CD4-positive, alpha-beta T cell treated with Interleukin-10 for 1 hour (primary cell): Measurements from ENCODE around the gene TAS2R46.
"Not testable (repeated sequence)": the region's sequence is repeated elsewhere in the genome, so short reads cannot be mapped to it uniquely, and the experiment has no call there.

ENCODE experiments used
- DNase-seq: peaks from one replicate; pipeline ENCODE4 v3.0.0-alpha.2; 2020

TAS2R46 gene

GRCh38 chr12:11033959-11034358 lies 28.1 kb downstream of the TAS2R46 start:
- DNase-seq = not testable (repeated sequence)

- DNase-seq = no peak
These were observed 30.8 kb downstream of the TAS2R46 start, which contains the start of gene TAS2R31 for GRCh38 chr12:11031307-11031706. Gene TAS2R31 (minus strand): TSS chr12:11031407. CDS start chr12:11031335, 72 bp downstream.

GRCh38 chr12:11026118-11026517 lies 36.0 kb downstream of the TAS2R46 start:
- DNase-seq = no peak

DNA sequence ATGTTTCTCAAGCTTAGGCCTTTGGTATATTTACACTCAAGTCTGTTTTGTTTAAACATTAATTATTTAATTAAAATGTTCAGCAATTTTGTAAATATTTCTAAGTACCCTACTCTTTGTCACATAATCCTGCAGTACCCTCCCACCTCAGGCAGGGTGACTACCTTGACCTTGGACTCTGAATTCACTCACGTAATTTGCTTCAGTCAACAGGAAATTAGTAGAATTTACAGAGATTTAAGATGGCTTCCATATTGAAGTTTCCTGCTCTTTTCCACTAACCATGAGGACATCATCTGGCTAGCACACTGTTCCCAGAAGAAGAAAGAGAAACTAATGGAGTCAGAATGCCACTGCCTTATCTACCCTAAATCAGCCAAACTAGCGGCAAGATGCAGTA lies 38.7 kb downstream of the TAS2R46 start:
- no peak for DNase-seq

DNA sequence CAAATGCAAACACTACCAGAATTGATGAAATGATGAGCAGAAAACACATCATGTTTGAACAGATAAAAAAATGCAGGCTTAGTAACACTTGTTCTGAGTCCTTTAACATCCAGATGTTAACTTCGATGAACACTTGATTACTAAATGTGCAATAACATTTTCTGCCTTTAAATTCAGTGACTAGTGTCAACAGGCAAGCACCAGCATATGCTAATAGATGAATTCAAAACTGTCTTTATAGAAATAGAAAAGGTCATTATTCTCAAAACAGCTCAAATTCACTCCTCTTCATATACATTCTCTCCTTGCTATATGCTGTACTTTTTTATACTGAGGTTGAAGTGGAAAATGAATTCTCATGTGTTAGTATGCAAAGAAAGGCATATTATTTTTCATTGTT lies 39.6 kb downstream of the TAS2R46 start, which contains the start of gene TAS2R19:
Gene TAS2R19, minus strand, starts transcription at position 101 of the 400 bp plus-strand sequence. Its CDS starts 49 bp downstream, at position 52.
- no peak for DNase-seq

GRCh38 chr12:11016937-11017336 lies 45.2 kb downstream of the TAS2R46 start:
- no peak for DNase-seq

GRCh38 chr12:11015775-11016430 lies 46.2 kb downstream of the TAS2R46 start:
- DNase-seq = no peak

GRCh38 chr12:11014234-11014633 lies 47.9 kb downstream of the TAS2R46 start:
- DNase-seq = no peak
